GM20000 (cell line): ENCODE measurements around the gene NCR2.

ENCODE experiments used
- DNase-seq: peaks from one replicate; pipeline ENCODE4 v3.0.0; 2012; ENCODE audit warnings: low spot score
- TF ChIP-seq, protein P1 (sequence below): IDR thresholded peaks from 2 replicates; pipeline ENCODE4 v1.5.1; 2012; ENCODE audit warnings: mild to moderate bottlenecking, control low read depth; ENCODE audit errors: extremely low read depth, missing control alignments

NCR2 gene

GRCh38 chr6:41342241-41342640 lies 6.8 kb downstream of the NCR2 start:
- TF ChIP-seq, protein P1, sequence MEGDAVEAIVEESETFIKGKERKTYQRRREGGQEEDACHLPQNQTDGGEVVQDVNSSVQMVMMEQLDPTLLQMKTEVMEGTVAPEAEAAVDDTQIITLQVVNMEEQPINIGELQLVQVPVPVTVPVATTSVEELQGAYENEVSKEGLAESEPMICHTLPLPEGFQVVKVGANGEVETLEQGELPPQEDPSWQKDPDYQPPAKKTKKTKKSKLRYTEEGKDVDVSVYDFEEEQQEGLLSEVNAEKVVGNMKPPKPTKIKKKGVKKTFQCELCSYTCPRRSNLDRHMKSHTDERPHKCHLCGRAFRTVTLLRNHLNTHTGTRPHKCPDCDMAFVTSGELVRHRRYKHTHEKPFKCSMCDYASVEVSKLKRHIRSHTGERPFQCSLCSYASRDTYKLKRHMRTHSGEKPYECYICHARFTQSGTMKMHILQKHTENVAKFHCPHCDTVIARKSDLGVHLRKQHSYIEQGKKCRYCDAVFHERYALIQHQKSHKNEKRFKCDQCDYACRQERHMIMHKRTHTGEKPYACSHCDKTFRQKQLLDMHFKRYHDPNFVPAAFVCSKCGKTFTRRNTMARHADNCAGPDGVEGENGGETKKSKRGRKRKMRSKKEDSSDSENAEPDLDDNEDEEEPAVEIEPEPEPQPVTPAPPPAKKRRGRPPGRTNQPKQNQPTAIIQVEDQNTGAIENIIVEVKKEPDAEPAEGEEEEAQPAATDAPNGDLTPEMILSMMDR, result no peak
- no peak for DNase-seq

DNA sequence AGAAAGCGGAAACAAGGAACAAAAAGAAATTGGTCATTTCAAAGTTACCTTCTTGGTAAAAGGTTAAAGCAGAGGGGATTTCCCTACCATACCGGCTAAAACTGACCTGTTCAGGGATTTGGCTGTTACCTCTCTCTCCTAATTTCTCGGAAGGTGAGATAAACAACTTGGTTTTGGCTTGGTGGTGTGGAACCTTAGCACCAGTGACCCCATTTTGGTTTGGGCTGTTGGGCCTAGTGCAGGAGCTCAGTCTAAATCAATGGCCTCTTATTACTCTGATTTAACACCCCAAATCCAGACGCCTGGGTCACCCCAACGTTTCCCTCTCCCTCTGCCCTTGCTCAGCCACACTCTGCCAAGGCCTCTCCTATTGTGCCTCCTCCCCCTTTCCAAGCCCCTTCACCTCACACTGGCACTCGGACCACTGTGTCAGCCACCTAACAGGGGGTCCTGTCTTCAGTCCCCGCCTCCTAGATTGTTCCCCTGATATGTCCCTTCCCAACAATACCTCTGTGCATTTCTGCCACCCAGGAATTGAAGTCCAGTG lies 8.3 kb downstream of the NCR2 start:
- TF ChIP-seq, protein P1, result no peak
- no peak for DNase-seq

GRCh38 chr6:41344876-41345275 lies 9.5 kb downstream of the NCR2 start:
- peak; percentile 48 for DNase-seq
- TF ChIP-seq, protein P1, result no peak

GRCh38 chr6:41345901-41346300 lies 10.5 kb downstream of the NCR2 start:
- DNase-seq, result no peak
- TF ChIP-seq, protein P1, result no peak

DNA sequence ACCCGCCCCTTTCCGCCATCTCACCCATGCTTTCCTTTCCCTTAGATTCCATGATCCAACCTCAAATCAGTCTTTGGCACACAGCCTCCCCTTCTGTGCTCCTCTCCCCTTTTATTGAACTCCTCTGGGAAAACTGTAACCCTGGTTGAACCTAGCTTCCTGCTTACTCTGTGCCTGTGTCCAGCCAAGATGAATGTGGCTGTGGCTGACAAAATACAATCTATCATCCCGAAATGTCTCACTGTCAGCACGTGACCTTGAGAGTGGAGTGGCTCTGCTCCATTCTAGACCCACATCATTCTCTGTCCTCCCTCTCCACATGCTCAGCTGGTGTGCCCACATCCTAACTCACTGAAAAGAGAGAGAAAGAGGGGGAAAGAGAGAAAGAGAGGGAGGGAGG lies 11.0 kb downstream of the NCR2 start:
- no peak for DNase-seq
- TF ChIP-seq, protein P1, result no peak

DNA sequence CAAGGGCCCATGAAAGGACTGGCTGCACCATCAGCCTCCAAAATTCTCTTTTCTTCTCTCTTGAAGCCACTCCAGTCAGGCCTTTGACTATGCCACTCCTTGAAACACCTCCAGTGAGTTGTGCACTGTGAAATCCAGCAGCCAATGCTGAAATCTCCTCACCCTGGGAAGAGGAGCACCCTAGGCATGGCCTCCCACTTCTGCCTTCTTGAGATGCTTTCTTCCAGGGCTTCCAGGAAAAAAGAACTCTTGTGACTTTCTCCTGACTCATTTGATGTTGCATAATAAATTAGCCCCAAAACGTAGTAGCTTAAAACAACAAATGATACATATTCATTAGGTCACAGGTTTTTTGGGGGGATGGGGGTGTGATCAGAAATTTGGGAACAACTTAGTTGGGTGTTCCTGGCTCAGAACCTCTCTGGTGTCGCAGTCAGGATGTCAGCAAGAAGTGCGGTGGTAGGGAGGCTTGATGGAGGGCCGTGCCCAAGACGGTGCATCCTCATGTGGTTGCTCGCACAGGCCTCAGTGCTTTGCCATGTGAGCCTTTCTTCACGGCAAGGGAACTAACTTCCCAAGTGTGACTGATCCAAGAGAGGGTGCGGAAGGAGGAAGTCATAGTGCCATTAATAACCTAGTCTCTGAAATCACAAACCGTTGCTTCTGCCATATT lies 12.1 kb downstream of the NCR2 start:
- TF ChIP-seq, protein P1, result no peak
- no peak for DNase-seq

- no peak for DNase-seq
- TF ChIP-seq, protein P1, result no peak
These were observed 13.5 kb downstream of the NCR2 start for GRCh38 chr6:41348934-41349333.
